ENCODE measurements around the gene YIF1B. TPM values are rescaled to one million over a fixed set of nuclear protein-coding genes. Genes with fewer than 3 reads are reported as not detected.
"Not testable (repeated sequence)": the region's sequence is repeated elsewhere in the genome, so short reads cannot be mapped to it uniquely, and the experiment has no call there.

Gene YIF1B, protein sequence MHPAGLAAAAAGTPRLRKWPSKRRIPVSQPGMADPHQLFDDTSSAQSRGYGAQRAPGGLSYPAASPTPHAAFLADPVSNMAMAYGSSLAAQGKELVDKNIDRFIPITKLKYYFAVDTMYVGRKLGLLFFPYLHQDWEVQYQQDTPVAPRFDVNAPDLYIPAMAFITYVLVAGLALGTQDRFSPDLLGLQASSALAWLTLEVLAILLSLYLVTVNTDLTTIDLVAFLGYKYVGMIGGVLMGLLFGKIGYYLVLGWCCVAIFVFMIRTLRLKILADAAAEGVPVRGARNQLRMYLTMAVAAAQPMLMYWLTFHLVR
- total RNA-seq: 32.6 TPM

DNA sequence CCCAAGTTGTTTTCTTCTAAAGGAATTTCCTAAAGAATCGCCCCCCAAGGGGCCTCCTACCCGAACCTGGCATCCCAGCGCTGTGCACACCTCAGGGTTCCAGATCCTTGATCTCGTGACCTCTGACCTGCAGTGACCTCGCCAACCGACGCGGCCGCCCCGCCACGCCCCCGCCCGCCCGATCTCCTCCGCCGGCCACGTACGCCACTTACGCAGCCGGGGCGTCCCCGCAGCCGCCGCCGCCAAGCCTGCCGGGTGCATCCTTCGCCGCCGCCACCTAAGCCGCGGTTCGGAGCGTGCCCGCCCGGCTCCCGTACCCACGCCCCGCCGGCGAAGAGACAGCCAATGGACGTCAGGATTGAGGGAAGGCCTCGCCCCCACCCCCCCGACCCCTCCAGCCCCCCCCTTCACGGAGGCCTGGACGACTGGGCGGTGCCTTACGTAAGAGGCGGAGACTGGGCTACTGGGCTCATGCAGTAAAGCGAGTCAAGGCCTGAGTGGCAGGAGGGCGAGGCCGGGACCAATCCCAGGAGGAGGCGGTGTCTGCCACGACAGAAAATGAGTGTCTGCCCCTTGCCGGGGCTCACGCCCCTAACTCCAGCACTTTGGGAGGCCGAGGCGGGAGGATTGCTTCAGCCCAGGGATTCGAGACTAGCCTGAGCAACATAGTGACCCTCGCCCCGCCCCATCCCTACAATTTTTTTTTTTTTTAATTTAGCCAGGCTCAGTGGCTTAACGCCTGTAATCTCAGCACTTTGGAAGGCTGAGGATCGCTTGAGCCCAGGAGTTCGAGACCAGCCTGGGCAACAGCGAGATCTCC, at the start of gene YIF1B:
Gene YIF1B, minus strand, starts transcription at position 291 of the 820 bp plus-strand sequence. Its CDS starts 30 bp downstream, at position 261.
- DNase-seq (ENCODE audit: low spot score in 2 of 2) (peak; percentile 99 to 100), FAIRE-seq (no peak)

- DNase-seq (ENCODE audit: low spot score in 2 of 2); FAIRE-seq: not testable (repeated sequence)
These were observed 47.4 kb upstream of the YIF1B start for GRCh38 chr19:38362946-38363688.

DNA sequence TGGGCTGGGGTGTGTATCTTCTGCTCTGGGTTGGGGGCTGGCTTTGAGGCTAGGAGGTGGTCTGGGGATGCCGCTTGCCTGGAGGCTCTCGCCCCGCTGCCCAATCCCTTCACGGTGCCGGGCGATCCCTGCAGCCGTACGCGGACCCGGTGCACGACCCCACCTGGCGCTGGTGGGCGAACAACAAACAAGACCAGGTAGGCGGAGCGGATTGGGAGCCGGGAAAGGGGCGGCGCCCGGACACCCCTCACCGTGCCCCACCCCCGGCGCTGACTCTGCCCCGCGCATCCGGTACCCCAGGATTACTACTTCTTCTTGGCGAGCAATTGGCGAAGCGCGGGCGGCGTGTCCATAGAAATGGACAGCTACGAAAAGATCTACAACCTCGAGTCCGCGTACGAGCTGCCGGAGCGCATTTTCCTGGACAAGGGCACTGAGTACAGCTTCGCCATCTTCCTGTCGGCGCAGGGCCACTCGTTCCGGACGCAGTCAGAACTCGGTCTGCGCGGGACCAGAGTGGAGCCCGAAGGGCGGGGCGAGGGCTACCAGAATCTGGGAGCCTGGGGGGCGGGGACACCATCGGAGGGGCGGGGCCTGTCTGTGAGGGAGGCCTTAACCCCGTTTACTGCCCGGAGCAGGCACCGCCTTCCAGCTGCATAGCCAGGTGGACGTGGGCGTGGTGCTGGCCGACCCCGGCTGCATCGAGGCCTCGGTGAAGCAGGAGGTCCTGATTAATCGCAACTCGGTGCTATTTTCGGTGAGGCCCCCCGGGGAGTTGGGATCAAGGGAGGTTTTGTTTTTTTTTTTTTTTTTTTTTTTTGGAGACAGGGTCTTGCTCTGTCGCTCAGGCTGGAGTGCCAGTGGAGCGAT, 46.6 kb upstream of the YIF1B start:
- FAIRE-seq (no peak), DNase-seq (ENCODE audit: low spot score in 2 of 2) (peak in 1 of 2 donors; percentile 60)

DNA sequence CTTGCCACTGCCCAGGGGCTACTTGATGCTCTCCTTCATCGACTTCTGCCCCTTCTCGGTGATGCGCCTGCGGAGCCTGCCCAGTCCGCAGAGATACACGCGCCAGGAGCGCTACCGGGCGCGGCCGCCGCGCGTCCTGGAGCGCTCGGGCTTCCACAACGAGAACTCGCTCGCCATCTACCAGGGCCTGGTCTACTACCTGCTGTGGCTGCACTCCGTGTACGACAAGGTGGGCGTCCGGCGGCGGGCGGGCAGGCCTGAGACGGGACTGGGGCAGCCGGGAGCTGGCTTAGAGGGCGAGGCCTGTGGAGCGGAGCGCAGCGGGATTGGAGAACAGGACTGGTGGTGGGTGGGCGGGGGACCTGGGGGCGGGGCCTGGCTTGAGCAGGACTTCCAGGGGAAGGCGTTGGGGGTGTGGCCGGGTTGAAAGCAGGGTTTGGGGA, 45.9 kb upstream of the YIF1B start:
- FAIRE-seq: no peak
- DNase-seq (ENCODE audit: low spot score in 2 of 2): peak; percentile 66 to 81

DNA sequence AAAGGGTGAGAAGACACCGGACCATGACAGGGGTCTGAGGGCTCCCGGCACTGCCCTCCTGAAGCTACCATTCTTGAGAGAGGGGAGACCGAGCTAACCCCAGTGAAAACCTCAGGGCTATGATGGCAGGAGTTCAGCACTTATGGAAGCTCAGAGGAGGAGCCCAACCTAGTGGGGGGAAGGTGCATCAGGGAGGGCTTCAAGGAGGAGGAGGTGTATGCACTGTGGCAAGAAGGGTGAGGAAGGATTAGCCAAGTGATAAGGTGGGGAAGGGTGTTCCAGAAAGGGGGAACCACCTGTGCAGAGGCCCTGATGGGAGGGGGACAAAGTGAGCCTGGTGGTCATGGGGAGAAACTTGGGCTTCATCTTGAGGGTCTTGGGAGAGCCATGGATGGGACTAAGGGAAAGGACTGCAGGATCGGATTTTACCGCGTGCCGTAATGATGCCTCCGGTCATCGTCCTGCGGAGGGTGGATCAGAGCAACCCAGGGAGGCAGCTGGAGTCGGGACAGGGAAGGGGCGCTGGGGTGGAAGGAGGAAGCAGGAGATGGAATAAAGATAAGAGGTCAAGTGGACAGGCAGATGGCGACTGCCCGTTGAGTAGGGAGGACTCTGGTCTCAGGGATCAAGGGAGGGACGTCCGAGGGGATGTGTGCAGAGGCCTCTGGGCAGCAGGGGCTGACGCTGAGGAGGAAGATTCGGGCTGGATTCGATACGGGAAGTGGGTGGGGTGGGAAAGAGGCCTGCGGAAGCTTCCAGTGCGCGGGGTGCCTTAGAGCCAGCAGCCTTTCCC, 45.3 kb upstream of the YIF1B start:
- DNase-seq (ENCODE audit: low spot score in 2 of 2) (no peak), FAIRE-seq (no peak)

DNA sequence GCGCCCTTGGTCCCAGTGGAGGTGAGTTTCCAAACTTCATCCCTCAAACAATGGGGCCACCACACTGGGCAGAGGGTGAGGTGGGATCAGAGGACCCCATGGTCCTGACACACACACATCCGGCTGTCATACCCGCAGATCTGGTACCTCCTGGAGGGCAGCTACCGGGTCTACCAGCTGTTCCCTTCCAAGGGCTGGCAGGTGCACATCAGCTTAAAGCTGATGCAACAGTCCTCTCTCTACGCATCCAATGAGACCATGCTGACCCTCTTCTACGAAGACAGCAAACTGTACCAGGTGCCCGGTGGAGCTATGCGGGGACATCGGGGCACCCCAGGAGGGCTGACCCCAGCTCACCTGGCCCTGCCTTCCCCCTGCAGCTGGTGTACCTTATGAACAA, 44.6 kb upstream of the YIF1B start:
- no peak for DNase-seq (ENCODE audit: low spot score in 2 of 2)
- FAIRE-seq: no peak

DNA sequence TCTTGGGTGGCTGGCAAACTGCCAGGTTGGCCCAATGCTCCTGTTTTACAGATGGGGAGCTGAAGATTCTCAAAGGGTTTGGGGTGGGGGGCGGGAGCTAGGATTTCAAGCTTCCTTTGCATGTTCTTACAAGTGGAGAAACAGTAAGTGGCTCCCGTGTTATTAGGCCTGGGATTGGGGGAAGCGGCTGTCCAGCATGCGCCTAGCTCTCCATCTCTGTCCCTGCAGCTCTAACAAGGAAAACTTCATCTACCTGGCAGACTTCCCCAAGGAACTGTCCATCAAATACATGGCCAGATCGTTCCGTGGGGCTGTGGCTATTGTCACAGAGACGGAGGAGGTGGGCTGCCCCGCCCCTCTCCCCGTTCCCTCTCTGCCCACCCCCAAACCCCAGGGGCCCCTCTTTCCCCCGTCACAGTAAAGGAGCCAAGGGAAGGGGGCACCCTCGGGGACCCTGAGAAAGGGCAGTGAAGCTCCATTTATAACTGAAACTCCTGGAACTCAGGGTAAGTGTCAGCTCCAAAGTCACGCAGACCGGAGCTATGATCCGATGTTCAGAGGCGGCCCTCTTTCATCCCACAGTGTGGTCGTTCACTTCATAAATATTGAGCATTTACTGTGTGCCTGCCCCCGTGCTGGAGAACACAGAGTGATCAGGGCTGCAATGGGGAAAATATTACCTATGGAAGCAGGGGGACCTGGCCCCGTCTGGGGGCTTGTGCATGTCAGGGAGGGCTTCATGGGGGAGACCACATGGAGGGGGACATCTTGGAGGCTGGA, 43.7 kb upstream of the YIF1B start:
- DNase-seq (ENCODE audit: low spot score in 2 of 2) (no peak), FAIRE-seq (no peak)

- FAIRE-seq (no peak), DNase-seq (ENCODE audit: low spot score in 2 of 2) (no peak)
These were observed 42.3 kb upstream of the YIF1B start for GRCh38 chr19:38358071-38358470.

DNA sequence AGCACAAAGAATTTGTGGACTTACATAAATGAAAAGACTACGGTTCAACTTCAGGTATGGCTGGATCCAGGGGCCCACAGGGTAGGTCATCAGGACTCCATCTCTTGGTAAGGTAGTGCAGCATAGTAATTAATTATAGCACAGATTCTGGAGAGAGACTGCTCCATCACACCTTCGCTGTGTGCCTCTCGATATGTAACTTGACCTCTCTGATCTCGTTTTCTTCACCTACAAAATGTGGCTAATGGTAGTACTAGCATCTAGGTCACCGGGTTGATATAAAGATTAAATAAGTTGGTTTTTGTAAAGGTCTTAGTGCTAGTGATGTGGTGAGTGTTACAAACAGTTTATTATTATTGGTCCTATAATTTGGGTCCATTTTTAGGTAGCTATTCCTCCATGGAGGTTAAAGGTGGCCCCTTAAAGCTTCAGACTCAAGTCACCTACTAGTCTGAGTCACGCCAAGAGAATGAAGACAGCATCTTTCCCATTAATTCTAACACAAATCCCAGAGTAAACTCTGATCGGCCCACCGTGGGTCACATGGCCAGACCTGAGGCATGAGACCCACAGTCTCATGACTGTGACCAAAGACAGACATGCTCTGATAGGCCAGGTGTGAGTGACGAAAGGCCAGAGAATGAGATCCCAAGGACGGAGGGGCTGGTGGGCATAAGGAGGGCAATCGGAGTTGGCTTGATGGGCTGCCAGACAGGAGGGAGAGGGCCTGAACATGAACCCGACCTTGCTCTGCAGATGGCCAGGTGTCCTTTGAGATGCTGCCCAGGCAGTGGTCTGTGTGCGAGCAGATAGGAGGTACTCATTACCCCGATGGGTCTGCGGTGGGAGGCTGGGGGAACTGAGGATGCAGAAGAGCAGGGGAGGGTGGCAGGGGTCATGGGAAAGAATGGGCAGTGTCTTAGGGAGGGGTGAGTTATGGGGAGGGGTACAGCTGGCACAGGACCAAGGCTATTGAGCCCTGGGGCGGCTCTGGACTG, 40.3 kb upstream of the YIF1B start:
- DNase-seq (ENCODE audit: low spot score in 2 of 2): no peak
- FAIRE-seq: no peak

- FAIRE-seq: no peak
- DNase-seq (ENCODE audit: low spot score in 2 of 2): no peak
These were observed 36.9 kb upstream of the YIF1B start for GRCh38 chr19:38352611-38353010.

DNA sequence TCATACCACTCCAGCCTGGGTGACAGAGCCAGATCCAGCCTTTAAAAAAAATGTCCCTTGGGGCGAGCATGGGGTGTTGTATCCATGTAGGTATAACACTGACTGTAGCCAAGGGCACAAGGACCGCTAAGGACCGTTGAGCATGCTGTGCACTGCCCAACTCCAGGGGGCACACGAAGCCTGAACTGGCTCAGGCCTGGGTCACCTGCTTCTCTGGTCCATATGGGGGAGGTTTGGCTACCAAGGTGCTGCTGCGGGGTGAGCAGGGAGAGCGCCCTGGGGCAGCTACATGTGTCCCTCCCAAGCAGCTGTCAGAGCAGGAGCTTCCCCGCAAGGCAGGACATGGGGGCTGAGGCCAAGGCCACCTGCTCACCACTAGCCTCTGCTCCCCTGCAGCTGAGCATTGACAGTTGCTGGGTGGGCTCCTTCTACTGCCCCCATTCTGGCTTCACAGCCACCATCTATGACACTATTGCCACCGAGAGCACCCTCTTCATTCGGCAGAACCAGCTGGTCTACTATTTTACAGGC, 36.2 kb upstream of the YIF1B start:
- FAIRE-seq: no peak
- DNase-seq (ENCODE audit: low spot score in 2 of 2): no peak

DNA sequence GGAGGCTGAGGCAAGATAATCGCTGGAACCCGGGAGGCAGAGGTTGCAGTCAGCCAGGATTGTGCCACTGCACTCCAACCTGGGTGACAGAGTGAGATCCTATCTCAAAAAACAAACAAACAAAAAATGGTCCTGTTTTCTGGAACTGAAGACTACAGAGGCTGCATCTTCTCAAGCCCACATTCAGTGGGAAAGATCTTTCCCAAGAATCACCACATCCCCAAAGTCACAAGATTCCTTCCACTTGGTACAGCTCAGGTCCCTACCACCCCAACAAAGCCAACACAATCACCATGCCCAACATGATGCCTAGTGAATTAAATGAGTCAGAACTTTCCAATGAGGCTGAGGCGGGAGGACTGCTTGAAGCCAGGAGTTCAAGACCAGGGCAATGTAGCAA, 35.1 kb upstream of the YIF1B start:
- DNase-seq (ENCODE audit: low spot score in 2 of 2): no peak
- no peak for FAIRE-seq

- DNase-seq (ENCODE audit: low spot score in 2 of 2) (no peak), FAIRE-seq (no peak)
These were observed 31.1 kb upstream of the YIF1B start for GRCh38 chr19:38346837-38347236.

- FAIRE-seq: no peak
- no peak for DNase-seq (ENCODE audit: low spot score in 2 of 2)
These were observed 25.2 kb upstream of the YIF1B start for GRCh38 chr19:38340927-38341326.

- DNase-seq (ENCODE audit: low spot score in 2 of 2); FAIRE-seq: not testable (repeated sequence)
These were observed 23.3 kb upstream of the YIF1B start for GRCh38 chr19:38339011-38339410.

- no peak for DNase-seq (ENCODE audit: low spot score in 2 of 2)
- no peak for FAIRE-seq
These were observed 21.6 kb upstream of the YIF1B start for GRCh38 chr19:38337360-38337653.

All from frontal cortex (tissue), 4 donors.